T47D (cell line): Measurements from ENCODE around the gene LDLRAD4.

Experiments used
- DNase-seq, 2 experiments: peaks; one replicate each; pipeline versions ENCODE4 v3.0.0 to v3.0.0-alpha.2; 2011 to 2012; ENCODE audit warnings: low read depth in 1 of 2, low spot score in 1 of 2
- JUND ChIP-seq: IDR thresholded peaks from 2 replicates; pipeline ENCODE4 v1.6.1; 2012; ENCODE audit warnings: low read depth
- in situ Hi-C: cut with HindIII; loops from 2 replicates; pipeline ENCODE4 v1.10.0; 2016; ENCODE audit warnings: low sequenced_read_pairs, low pct_unique_long_range_greater_than_20kb

Gene LDLRAD4

GRCh38 chr18:13503836-13504235, 285.3 kb downstream of the LDLRAD4 start:
- TF ChIP-seq JUND, result no peak
- DNase-seq, result no peak
- in situ Hi-C loops, result no loop called here

- TF ChIP-seq JUND, result no peak
- in situ Hi-C loops, result no loop called here
Measured at GRCh38 chr18:13505780-13506345, 287.3 kb downstream of the LDLRAD4 start.

GRCh38 chr18:13510594-13510993, 292.0 kb downstream of the LDLRAD4 start:
- no peak for TF ChIP-seq JUND
- in situ Hi-C loops, result no loop called here
- DNase-seq, result no peak

More at GRCh38 chr18:13505780-13506345, 287.3 kb downstream of the LDLRAD4 start:
- DNase-seq, result no peak

- DNase-seq, result no peak
- TF ChIP-seq JUND, result no peak
- in situ Hi-C loops, result no loop called here
Measured at GRCh38 chr18:13511961-13512577, 293.5 kb downstream of the LDLRAD4 start.

GRCh38 chr18:13513021-13513420, 294.5 kb downstream of the LDLRAD4 start:
- DNase-seq, result peak in 1 of 2 experiments; percentile 14
- TF ChIP-seq JUND, result no peak
- in situ Hi-C loops, result no loop called here

- DNase-seq, result no peak
- in situ Hi-C loops, result no loop called here
- no peak for TF ChIP-seq JUND
Measured at GRCh38 chr18:13513481-13513880, 294.9 kb downstream of the LDLRAD4 start.

GRCh38 chr18:13514558-13514957, 296.0 kb downstream of the LDLRAD4 start:
- in situ Hi-C loops, result no loop called here
- DNase-seq, result no peak
- no peak for TF ChIP-seq JUND

- in situ Hi-C loops, result no loop called here
- DNase-seq, result no peak
- TF ChIP-seq JUND, result no peak
Measured at GRCh38 chr18:13516855-13517254, 298.3 kb downstream of the LDLRAD4 start.

GRCh38 chr18:13517369-13517768, 298.8 kb downstream of the LDLRAD4 start:
- no peak for DNase-seq
- TF ChIP-seq JUND, result no peak
- in situ Hi-C loops, result no loop called here

- in situ Hi-C loops, result no loop called here
- TF ChIP-seq JUND, result no peak
- DNase-seq, result no peak
Measured at GRCh38 chr18:13518382-13518781, 299.8 kb downstream of the LDLRAD4 start.

- TF ChIP-seq JUND, result no peak
- in situ Hi-C loops, result no loop called here
- no peak for DNase-seq
Measured at GRCh38 chr18:13520306-13520705, 301.7 kb downstream of the LDLRAD4 start.

GRCh38 chr18:13520741-13521140, 302.2 kb downstream of the LDLRAD4 start:
- no peak for DNase-seq
- no peak for TF ChIP-seq JUND
- in situ Hi-C loops, result no loop called here

- DNase-seq, result no peak
- in situ Hi-C loops, result no loop called here
- no peak for TF ChIP-seq JUND
Measured at GRCh38 chr18:13521418-13521817, 302.9 kb downstream of the LDLRAD4 start.

GRCh38 chr18:13522256-13522655, 303.7 kb downstream of the LDLRAD4 start:
- DNase-seq, result no peak
- in situ Hi-C loops, result no loop called here
- no peak for TF ChIP-seq JUND
